MCF 10A (cell line): ENCODE data around the gene SLC25A10. TPM values are rescaled to one million over a fixed set of nuclear protein-coding genes. Genes with fewer than 3 reads are reported as not detected.
"Not testable (repeated sequence)": the region's sequence is repeated elsewhere in the genome, so short reads cannot be mapped to it uniquely, and the experiment has no call there.

Experiments used
- BruUV-seq: library from RNA; stranded (reverse); fragments of 400-500 nt; replicated peaks from 2 replicates; lab custom pipeline; 2021; lab: Mats Ljungman, UMichigan
- CTCF ChIA-PET: fragments of 300-600 bp; sonication (Branson Sonifier 250); formaldehyde crosslinking; extraction: SDS; loops from one replicate; lab custom pipeline; 2021; ENCODE audit warnings: antibody characterized with exemption, inconsistent platforms; lab: Yijun Ruan, JAX
- POLR2A ChIA-PET: fragments of 300-600, 350-650 bp; sonication (Branson Sonifier 250); formaldehyde crosslinking; extraction: SDS; loops from one replicate; lab custom pipeline; 2020; ENCODE audit warnings: antibody characterized with exemption, inconsistent platforms; lab: Yijun Ruan, JAX
- DNase-seq: peaks from one replicate; pipeline ENCODE4 v3.0.0-alpha.2; 2018; ENCODE audit not compliant: unreplicated experiment
- H3K27ac Mint-ChIP-seq: one replicate; pipeline ENCODE4 v1.8.0; 2022; ENCODE audit warnings: mild to moderate bottlenecking, low read depth, mixed read lengths; ENCODE audit not compliant: unreplicated experiment
- H3K27me3 Mint-ChIP-seq: one replicate; pipeline ENCODE4 v1.8.0; 2022; ENCODE audit warnings: mixed read lengths; ENCODE audit not compliant: insufficient read depth, unreplicated experiment
- H3K36me3 Mint-ChIP-seq: one replicate; pipeline ENCODE4 v1.8.0; 2022; ENCODE audit warnings: mild to moderate bottlenecking, moderate library complexity, mixed read lengths; ENCODE audit not compliant: insufficient read depth, unreplicated experiment
- H3K4me1 Mint-ChIP-seq: one replicate; pipeline ENCODE4 v1.8.0; 2022; ENCODE audit warnings: mixed read lengths; ENCODE audit not compliant: insufficient read depth, unreplicated experiment
- H3K4me3 Mint-ChIP-seq: one replicate; pipeline ENCODE4 v1.8.0; 2022; ENCODE audit warnings: mild to moderate bottlenecking, moderate library complexity, mixed read lengths; ENCODE audit not compliant: unreplicated experiment
- H3K9me3 Mint-ChIP-seq: one replicate; pipeline ENCODE4 v1.8.0; 2022; ENCODE audit warnings: mixed read lengths; ENCODE audit not compliant: unreplicated experiment
- intact Hi-C: fragments of 100-400 bp; cut with micrococcal nuclease; formaldehyde crosslinking; loops from 2 replicates; pipeline ENCODE4 v1.14.1; 2022
- total RNA-seq: library from RNA; stranded (reverse); gene quantifications from 2 replicates; pipeline ENCODE4 v1.2.3, GENCODE V29; 2022
- TF ChIP-seq, protein P1 (sequence below): fragments of 200-600 bp; IDR thresholded peaks from one replicate; pipeline ENCODE4 v1.8.0; 2022; ENCODE audit warnings: antibody characterized with exemption, mild to moderate bottlenecking; ENCODE audit not compliant: unreplicated experiment

SLC25A10 gene
- total RNA-seq, 1 experiment from 2014 or later, result 9.5 TPM

DNA sequence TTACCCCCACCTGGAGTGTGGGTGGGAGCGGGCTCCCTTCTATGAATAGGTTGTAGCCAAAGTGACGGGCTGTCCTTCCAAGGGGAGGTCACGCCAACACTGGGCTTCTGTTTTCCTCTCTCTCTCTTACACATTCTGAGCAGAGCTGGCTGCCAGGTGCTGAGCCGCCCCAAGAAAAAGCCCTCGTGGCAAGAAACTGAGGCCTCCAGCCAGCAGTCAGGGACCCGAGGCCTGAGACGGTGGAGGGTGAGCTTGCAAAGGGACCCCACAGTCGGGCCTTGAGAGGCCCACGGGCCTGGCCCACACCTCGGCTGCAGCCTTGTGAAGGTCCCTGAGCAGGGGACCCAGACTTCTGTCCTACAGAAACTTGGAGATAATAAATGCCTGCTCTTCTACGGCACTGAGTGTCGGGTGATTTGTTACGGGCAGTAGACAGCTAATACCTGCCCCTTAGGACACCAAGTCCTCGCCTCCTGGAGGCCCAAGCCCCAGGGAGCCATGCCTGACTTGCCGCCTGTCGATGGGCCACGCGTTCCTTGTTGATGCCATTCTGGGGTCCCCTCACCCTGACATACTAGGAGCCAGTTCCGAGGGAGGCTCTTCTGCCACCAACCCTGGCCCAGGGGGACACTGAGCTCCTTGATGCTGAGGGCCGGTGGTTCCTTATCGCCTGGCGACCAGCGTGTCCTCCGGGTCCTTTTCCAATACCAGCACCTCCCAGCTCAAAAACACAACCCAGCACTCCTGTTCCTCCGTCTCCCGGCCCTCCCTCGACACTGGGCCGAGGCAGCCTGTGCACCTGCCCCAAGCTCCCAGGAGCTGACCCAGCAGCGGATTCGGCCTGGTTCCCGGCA lies 26.1 kb downstream of the SLC25A10 start:
- no peak for DNase-seq
- H3K4me1 Mint-ChIP-seq, result peaks cover 6% of the 10 kb centered on the region
- no peaks in the 10 kb centered on the region for H3K27me3 Mint-ChIP-seq
- CTCF ChIA-PET, result interaction anchor here (0.6 to 0.7 kb wide), 2 partner anchors 87 to 220 kb away, joined by 3 to 4 read pairs; no protein-coding TSS in a partner anchor
- no peaks in the 10 kb centered on the region for H3K36me3 Mint-ChIP-seq
- POLR2A ChIA-PET, result interaction anchor here (0.8 kb wide), 1 partner anchor 123 kb away, joined by 3 read pairs; the partner anchor contains the start of gene P4HB
- no peaks in the 10 kb centered on the region for H3K9me3 Mint-ChIP-seq
- no peak overlapping the region for H3K4me3 Mint-ChIP-seq
- TF ChIP-seq, protein P1, sequence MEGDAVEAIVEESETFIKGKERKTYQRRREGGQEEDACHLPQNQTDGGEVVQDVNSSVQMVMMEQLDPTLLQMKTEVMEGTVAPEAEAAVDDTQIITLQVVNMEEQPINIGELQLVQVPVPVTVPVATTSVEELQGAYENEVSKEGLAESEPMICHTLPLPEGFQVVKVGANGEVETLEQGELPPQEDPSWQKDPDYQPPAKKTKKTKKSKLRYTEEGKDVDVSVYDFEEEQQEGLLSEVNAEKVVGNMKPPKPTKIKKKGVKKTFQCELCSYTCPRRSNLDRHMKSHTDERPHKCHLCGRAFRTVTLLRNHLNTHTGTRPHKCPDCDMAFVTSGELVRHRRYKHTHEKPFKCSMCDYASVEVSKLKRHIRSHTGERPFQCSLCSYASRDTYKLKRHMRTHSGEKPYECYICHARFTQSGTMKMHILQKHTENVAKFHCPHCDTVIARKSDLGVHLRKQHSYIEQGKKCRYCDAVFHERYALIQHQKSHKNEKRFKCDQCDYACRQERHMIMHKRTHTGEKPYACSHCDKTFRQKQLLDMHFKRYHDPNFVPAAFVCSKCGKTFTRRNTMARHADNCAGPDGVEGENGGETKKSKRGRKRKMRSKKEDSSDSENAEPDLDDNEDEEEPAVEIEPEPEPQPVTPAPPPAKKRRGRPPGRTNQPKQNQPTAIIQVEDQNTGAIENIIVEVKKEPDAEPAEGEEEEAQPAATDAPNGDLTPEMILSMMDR, result no peak
- H3K27ac Mint-ChIP-seq, result no peak overlapping the region
- no TSS peak for BruUV-seq
- intact Hi-C loops, result no loop called here

GRCh38 chr17:81738801-81739393 lies 26.8 kb downstream of the SLC25A10 start:
- POLR2A ChIA-PET, result interaction anchor here (0.7 to 0.8 kb wide), 2 partner anchors 122 to 191 kb away, joined by 3 read pairs; partner anchors contain the start of gene P4HB
- Mint-ChIP-seq H3K9me3 (no peaks in the 10 kb centered on the region), H3K4me3 (no peak overlapping the region), H3K27ac (no peak overlapping the region), H3K36me3 (no peaks in the 10 kb centered on the region), H3K4me1 (peaks cover 6% of the 10 kb centered on the region), H3K27me3 (no peaks in the 10 kb centered on the region)
- no peak for DNase-seq
- no TSS peak for BruUV-seq
- CTCF ChIA-PET, result interaction anchor here (0.6 to 0.7 kb wide), 2 partner anchors 87 to 219 kb away, joined by 3 to 4 read pairs; no protein-coding TSS in a partner anchor
- TF ChIP-seq, protein P1, result no peak
- intact Hi-C loops, result no loop called here

DNA sequence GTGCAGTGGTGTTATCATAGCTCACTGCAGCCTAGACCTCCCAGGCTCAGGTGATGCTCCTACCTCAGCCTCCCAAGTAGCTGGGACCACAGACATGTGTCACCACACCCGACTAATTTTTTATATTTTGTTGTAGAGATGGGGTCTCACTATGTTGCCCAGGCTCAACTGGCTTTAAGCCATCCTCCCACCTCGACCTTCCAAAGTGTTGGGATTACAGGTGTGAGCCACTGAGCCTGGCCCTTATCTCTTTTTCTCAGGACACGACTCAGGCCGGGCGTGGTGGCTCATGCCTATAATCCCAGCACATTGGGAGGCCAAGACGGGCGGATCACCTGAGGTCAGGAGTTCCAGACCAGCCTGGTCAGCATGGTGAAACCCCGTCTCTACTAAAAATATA lies 27.5 kb downstream of the SLC25A10 start:
- H3K27me3 Mint-ChIP-seq, H3K4me3 Mint-ChIP-seq, H3K9me3 Mint-ChIP-seq, H3K36me3 Mint-ChIP-seq, BruUV-seq, H3K27ac Mint-ChIP-seq, intact Hi-C loops, H3K4me1 Mint-ChIP-seq, DNase-seq: not testable (repeated sequence)
- ChIA-PET CTCF (interaction anchor here (0.9 kb wide), 1 partner anchor 11 kb away, joined by 4 read pairs; no protein-coding TSS in a partner anchor), POLR2A (interaction anchor here (0.7 kb wide), 1 partner anchor 190 kb away, joined by 3 read pairs; no protein-coding TSS in a partner anchor)

DNA sequence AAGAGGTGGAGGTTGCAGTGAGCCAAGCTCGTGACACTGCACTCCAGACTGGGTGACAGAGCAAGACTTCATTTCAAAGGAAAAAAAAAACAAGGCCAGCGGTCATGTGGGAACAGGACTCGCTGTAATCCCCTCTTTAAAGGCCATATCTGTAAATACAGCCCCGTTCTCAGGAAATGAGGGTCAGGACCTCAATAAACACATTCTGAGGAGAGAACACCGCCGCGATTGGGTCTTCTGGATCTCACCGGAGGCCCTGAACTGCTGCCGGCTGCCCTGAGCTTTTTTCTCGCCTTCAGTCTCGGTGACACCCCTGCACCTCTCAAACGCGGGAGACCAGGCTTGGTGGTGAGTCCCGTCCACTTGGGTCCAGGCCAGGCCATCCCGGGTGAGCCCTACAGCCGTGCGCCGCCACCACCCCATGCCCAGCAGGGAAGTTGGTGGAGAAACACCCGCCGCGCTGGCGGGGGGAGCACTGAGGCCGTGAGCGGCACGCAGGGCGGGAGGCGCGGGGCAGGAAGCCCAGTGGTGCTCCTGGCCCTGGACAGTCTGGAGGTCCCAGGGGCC lies 28.4 kb downstream of the SLC25A10 start:
- DNase-seq, result no peak
- Mint-ChIP-seq H3K36me3 (no peaks in the 10 kb centered on the region), H3K9me3 (no peaks in the 10 kb centered on the region), H3K27me3 (no peaks in the 10 kb centered on the region), H3K4me1 (peaks cover 5% of the 10 kb centered on the region), H3K4me3 (no peak overlapping the region), H3K27ac (no peak overlapping the region)
- intact Hi-C loops, result no loop called here
- TF ChIP-seq, protein P1, result no peak
- ChIA-PET CTCF (interaction anchor here (0.9 kb wide), 1 partner anchor 12 kb away, joined by 4 read pairs; no protein-coding TSS in a partner anchor), POLR2A (no interaction called here)
- BruUV-seq, result no TSS peak
